Measurements from ENCODE around the gene PCNX3.

The PCNX3 gene

DNA sequence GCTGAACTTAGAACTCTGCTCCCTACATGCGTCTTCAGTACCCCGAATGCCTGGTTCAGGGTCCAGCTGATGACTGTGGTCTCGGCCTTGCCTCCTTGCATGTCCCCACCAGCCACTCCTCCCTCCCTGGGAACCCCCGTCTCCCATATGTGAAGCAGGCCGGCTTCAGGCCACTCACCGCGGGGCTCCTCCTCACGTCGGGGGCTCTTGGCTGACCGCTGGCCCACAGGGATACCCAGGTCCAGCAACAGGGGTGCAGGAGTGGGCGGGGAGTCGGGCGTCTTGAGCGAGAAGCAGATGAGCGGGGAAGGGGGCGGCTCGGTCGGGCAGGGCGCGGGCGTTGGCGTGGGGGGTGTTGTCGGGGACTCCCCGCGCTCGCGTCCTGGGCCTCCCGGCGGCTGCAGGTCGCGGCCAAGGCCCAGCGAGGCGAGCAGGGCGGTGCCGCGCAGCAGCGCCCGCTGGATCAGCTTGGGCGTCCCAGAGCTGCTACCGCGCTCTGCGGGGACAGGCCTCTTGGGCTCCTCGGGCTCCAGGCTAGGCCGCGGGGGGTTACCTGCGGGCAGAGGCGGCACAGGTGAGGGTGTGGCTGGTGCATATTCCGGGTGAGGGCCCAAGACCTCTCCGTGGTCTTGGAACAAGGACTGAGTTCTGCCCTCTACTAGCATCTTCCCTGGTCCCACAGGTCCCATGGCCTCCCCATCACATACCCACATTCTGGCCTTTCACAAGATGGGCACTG is 16.2 kb upstream of the PCNX3 start:
- no peak for DNase-seq

DNA sequence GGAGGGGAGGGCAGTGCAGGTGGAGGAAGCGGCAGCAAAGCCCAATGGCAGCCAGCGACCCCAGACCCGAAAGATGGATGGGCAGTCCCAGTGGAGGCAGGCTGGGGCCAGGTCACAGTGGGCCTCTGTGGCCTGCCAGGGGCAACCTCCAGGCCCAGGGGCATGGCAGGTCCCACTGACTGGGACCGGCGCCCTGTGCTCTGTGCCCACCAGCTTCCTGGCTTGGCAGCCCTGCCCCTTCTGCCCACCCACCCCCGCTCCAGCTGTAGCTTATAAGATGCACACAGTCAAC is 15.7 kb upstream of the PCNX3 start:
- no peak for DNase-seq

DNA sequence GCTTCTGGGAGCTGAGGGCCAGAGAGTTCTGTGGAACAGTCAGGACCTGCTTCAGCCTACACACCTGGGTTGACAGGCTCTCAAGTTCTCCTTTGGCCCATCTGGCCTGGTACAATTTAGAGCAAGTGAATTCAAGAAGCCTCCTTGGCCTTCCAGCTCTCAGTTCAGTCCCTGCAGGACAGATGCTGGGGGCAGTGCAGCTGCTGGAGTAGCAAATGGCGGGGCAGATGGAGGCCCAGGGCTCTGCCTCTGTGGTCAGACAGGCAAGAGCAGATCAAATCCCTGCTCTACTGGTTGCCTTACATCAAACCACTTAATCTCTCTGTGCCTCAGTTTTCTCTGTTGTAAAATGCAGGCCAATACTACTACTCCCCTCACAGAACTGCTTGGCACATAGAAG is 11.3 kb upstream of the PCNX3 start:
- no peak for DNase-seq

DNA sequence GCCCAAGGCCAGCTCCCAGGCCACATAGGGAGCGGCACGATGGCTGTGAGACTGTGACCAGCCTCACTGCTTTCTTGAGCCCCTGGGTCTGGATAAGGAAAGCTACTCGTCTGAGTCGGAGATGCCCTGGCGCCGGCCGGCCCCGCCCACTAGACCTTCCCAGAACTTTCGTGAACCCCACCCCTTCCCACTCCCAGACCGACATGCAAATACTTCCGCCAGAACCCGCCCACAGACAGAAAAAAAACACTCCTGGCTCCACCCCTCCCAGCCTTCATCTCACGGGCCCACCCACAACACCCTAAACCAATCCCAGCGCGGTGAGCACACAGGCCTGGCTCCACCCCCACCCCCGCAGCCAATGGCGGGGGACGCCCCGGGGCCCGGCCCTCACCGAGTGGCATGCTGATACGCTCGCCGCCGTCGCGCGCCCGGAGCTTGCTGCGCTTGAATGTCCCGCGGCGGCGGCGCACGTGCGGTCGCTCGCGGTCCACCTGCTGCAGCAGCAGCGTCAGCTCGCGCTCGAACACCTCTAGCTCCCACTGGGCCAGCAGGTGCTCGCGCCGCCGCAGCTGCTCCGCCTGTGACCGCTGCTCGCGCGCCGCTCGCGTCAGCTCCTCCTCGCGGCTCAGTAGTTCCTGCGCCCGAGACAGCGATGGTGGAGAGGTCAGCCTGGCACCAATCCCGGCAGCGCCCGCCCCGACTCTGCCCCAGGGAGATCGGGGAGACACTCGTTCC is 8.5 kb upstream of the PCNX3 start:
- no peak for DNase-seq

DNA sequence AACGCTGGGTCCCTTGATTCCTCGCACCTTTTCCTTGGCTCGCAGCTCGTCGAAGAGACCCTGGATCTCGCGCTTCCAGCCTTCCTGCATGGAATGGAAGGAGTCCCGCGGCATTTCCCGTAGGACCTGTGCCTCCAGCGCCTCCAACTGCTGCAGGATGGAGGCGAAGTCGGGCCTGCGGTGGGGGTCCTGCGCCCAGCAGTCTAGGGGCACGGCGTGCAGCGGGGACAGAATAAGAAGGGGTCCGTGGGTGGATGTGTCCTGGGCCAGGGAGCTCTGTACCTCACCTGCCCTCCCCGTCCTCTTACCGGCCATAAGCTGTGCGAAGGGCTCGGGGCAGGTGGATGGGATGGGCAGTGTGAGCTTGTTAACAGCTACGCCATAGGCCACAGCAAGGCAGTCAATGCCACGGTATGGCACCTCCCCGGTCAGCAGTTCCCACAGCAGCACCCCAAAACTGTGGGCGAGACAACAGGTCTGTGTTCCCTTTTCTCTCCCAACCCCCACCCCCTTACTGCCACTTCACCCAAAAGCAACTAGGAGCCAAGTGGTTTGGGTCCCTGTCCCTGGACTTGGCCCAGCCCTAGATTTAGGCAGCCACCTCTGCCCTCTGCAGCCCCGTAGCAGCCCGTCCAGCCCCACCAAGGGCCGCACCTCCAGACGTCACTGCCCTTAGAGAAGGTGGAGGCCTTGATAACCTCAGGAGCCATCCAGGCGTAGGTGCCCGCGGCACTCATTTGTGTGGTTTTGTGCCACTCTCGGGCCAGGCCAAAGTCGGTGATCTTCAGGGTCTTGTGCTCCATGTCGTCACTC is 7.8 kb upstream of the PCNX3 start:
- DNase-seq: no peak

DNA sequence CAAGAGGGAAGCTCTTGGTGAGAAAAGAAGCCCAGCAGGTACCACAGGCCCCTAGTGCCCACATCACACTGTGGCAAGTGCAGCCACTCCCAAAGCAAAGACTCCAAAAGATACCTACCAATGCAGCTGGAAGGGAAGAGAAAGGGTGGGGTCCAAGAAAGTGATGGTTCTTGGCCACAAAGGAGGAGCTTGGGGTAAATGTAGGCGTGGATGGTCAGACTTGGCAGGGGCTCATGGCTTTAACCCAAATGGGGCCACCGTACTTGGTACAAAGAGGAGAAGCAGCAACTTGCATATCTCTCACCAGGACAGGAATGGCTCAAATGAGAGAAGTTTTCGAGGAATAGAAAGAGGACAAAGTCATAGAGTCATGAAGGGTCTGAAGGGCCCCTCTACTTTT is 6.3 kb upstream of the PCNX3 start:
- no peak for DNase-seq

DNA sequence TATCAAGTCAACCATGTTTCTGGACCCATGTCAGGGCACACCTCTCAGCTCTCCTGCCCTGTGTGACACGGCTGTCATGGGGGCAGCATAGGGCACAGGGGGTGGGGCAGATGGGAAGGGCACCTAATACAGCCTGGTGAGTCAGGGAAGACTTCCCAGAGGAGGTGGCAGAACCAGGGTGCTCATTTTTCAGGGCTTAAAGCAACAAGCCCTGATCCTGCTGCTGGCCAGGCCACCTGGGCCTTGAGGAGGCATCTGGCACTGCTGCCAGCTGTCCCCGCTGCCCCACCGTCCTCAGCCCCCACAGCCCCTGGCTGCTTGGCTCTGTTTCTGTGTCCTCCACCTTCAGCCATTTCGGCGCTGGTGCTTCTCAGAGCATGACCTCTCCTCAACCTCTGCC is 5.9 kb upstream of the PCNX3 start:
- no peak for DNase-seq

DNA sequence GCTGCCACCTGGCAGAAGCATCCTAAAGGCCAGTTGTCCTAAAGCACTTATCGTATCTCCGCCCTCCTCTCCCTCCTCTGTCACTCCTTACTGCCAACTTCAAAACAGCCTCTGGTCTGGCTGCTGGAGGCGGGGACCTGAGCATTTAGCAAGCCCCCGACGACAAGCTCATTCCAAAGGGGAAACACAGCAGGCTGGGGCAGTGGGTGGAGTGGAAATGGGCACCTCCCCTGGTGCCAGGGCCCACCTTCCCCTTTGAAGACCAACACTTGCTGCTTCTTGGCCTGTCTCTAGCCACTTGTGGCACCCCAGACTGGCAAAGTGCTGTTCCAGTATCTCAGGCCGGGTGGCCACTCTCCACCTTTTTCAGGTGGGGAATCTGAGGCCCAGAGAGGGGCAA is 5.2 kb upstream of the PCNX3 start:
- no peak for DNase-seq

DNA sequence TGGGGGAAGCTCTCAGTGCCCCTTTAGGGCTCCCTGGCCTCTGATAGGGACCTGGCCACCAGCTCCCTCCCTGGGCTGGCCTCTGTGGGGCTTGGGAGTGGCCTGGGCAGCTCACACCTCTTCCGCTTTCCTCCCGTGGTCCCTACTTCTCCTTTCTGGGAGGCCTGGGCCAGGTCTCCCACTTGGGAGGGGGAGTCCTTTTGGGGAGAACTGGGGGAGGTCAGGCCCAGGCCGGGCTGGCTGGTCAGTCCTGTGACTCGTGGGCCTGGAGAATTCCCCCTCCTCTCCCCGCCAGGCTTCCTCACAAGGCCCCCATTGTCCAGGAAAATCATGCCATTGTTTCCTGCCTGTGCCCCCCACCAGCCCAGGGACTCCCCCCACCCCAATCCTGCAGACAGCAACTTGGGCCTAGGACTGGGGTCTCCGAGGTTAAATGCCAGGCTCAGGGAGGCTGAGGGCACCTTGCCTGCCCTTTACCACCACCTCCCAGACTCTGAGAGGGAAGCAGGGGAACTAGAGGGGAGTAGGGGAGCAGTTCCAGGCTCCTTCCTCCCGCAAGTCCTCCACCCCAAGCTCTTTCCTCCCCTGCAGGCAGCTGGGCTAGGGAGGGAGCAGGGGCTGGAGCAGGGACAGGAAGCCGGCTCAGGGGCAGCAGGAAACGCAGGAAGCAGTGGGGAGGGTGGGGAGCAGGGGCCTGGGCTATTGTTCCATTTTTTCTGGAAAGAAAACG is 4.4 kb upstream of the PCNX3 start:
- DNase-seq: no peak

DNA sequence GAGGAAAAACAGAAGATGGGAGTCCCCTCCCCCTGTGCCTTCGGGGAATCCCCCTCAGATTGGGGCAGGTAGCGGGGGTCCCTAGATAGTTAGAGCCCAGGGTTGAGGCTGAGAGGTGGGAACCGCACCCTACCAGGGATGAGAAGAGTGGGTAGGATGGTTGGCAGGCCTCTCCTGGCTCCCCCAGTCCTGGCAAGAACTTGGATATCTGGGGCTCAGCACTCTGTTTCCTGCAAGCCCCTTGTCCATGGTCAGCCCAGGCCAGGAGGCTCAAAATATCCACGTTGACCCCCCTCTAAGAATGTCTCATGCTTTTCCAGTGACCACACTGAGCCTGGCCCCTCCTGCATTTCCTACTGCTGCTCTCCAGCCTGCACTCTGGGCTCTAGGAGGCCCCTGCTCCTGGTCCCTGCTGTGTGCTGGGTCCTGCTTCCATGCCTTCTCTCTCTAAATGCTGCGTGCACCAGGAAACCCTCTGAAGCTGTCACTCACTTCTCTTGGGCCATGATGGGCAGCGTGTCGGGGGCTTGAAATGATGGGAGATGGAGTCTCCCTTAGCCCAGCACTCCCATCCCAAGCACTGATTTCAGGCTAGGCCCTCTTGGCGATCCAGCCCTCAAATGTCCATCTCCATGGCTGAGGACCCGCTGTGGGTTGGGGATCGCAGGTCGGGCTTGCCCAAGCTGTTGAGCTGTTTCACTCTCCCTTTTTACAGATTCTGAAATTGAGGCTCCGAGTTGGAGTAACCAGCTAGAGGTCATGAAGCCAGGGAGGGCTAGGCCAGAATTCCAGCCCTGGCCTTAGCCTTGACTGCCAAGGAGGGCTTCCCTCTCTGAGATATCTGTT is 3.6 kb upstream of the PCNX3 start:
- no peak for DNase-seq

DNA sequence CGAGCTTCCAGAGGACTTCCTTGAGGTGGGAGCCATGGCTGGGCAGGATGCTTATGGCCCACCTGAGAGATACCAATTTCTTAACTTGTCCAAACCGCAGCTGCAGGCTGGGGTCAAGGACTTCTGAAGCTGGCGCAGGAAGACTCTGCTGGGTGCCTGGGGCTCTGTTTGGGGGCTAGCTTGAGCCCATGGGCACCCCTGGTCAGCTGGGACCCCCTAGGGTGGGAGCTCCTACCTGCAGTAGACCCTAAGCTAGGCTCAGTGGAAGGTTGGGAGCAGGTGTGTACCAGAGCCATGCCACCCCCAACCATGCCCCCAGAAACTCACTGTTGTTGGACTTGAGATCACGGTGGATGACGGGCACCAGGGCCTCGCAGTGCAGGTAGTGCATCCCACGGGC is 2.9 kb upstream of the PCNX3 start:
- no peak for DNase-seq

DNA sequence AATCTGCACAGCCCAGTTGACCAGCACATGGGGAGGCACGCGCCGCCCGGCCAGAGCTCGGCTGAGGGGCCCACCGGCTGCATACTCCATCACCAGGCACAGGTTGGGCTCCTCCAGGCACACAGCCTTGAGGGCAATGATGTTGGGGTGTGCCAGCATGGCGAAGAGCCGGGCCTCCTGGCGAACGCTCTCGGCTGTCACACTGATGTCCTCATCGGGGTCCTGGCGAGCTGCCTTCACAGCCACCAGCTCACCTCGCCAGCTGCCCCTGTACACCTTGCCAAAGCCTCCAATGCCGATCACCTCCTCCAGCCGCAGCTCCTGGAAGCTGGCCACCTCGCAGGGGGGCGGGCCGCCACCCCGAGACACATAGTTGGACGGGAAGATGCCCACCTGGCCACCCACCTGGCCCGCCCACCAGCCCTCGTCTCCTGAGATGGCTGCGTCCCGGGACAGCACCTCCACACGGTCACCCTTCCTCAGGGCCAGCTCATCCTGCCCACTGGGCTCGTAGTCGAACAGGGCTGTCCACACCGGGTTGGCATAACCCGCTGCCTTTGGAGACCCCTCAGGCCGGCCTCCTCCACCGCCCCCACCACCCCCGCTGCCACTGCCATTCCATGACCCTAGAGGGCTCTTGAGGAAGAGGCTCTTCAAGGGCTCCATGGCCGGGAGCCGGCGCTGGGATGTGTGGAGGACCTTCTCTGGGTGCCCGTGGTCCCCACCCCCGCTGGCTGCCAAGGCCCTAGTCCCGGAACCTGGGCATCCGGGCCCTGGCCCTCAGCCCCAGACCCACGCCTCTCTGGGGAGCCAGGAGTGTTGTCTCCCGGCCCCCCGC is 2.3 kb upstream of the PCNX3 start:
- DNase-seq: no peak

DNA sequence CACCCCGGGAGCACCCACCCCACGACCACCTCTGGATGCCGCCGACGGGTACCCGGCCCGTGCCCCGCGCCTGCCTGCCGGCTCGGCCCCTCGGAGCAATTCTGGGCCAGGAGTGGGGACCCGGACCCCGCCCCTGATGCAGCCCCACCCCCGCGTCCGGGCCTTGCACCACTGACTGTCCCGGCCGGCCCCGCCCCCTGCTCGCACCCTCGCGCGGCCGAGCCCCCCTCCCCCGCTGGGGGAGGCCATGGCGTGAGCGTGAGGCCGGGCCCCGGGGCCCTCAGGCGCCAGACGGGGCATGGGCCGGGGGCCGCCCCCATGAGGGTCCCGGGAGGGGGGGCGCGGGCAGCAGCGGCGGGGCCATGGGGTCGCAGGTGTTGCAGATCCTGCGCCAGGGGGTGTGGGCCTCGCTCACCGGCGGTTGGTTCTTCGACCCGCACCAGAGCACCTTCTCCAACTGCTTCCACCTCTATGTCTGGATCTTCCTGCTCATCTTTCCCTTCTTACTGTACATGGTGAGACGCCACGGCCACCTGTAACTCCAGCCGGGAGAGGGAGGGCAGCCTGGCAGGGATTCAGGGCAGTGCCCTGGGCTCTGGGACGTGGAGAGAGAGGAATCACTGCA is 486 bp downstream of the PCNX3 start:
- DNase-seq: no peak

DNA sequence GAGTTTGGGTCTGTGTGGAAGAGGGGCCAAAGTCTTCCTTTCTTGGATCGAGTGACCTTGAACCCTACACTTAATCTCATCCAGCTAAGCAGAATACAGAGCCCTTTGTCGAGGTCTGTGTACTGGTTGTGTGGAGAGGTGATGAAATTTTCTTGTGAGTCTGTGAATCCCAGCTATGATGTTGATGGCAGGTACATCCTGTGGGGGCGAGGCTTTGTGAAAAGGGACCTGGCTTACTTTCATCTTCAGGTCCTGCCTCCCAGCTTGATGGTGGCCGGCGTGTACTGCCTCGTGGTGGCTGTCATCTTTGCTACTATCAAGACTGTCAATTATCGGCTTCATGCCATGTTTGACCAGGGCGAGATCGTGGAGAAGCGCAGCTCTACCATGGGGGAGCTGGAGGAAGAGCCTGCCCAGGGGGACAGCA is 1.0 kb downstream of the PCNX3 start:
- DNase-seq: no peak

DNA sequence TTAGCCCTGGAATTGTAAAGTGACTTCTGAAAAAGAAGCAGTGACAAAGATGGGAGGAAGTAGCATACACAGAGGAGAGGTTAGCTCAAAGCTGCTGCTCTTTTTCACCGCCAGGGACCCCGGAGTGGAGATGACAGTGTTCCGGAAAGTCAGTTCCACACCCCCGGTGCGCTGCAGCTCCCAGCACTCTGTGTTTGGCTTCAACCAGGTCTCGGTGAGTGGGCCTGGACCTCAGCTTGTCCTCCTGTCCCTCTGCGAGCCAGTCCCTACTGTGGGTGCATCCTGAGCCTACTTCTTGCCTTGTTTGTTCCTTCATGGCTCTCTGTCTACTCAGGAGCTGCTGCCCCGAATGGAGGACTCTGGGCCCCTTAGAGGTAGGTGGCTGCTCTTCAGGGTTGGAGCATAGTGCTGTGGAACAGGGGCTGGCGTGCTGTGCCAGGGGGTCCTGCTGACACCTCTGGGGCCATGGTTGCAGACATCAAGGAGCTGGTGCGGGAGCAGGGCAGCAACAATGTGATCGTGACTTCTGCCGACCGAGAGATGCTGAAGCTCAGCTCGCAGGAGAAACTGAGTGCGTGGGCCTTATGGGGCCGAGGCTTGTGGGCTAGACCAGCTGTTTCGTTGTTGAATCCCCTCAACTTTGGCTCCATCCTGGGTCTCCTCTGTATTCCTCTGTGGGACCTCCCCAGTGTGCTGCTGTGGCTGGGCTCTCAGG is 1.7 kb downstream of the PCNX3 start:
- DNase-seq: no peak

DNA sequence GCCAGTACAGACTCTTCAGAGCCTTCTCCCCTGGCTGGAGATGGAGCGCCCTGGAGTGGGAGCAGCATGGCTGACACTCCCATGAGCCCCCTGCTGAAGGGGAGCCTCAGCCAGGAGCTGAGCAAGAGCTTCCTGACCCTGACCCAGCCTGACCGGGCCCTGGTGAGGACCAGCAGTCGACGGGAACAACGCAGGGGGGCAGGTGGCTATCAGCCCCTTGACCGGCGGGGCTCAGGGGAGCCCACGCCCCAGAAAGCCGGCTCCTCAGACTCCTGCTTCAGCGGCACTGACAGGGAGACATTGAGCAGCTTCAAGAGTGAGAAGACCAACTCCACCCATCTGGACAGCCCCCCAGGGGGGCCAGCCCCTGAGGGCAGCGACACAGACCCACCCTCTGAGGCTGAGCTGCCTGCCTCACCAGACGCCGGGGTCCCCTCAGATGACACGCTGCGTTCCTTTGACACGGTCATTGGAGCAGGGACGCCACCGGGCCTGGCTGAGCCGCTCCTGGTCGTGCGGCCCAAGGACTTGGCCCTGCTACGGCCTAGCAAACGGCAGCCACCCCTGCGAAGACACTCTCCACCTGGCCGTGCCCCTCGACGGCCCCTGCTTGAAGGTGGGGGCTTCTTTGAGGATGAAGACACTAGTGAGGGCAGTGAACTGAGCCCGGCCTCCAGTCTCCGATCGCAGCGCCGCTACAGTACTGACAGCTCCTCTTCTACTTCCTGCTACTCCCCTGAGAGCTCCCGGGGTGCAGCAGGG is 2.6 kb downstream of the PCNX3 start:
- DNase-seq: no peak

DNA sequence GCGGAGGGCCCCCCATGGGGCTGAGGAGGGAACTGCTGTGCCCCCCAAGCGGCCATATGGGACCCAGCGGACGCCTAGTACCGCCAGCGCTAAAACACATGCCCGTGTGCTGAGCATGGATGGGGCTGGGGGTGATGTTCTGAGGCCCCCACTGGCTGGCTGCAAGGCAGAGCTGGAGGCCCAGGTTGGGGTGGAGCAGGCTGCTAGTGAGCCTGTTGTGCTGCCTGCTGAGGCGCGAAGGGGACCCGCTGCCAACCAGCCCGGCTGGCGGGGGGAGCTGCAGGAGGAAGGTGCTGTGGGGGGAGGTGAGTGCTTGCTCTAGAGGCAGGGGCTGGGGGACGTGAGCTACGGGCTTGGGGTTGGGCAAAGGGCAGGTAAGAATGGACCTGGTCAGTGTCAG is 3.2 kb downstream of the PCNX3 start:
- DNase-seq: no peak

DNA sequence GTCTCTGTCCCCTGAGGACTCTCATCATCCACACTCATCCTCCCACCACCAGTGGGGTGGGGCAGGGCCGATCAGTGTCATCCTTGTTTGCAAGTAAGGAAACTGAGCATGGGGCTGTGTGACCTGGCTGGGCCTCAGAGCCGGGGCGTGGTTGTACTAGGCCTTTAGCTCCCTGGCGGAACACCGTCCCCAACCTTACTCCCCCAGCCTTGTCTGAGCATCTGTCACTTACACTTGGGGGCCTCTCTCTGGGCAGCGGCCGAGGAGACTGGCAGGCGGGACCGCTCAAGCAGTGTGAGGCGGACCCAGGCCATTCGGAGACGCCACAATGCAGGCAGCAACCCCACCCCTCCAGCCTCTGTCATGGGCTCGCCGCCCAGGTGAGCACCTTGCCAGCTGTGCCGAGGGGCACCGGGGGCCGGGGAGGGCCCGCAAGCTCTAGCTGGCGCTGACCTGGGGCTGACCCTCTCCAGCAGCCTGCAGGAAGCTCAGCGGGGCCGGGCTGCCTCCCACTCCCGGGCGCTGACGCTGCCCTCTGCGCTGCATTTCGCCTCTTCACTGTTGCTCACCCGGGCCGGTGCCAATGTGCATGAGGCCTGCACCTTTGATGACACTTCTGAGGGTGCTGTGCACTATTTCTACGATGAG is 3.8 kb downstream of the PCNX3 start:
- no peak for DNase-seq

DNA sequence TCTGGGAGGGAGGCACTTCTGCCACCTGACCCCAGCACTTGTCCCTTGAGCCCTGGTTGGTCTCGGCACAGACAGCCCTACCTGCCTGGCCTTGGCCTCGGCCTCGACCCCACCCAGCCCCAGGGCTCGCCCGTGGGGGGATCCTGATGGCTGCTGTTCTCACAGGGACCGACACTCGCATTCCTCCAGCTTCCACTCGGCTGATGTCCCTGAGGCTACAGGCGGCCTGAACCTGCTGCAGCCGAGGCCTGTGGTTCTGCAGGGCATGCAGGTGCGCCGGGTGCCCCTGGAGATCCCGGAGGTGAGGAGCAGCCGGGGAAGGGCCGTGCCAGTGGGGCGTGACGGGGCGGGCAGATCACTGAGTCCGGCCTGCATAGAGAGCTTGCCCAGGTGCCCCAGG is 5.1 kb downstream of the PCNX3 start:
- DNase-seq: no peak

All from activated T-cell treated with anti-CD3 and anti-CD28 coated beads for 4 hours (primary cell).